ENCODE results near the gene P2RX1. TPM values are rescaled to one million over a fixed set of nuclear protein-coding genes. Genes with fewer than 3 reads are reported as not detected.

P2RX1 gene
- total and polyA plus RNA-seq, 2 of the 4 experiments (the other 2 are of a cell fraction) = not detected

DNA sequence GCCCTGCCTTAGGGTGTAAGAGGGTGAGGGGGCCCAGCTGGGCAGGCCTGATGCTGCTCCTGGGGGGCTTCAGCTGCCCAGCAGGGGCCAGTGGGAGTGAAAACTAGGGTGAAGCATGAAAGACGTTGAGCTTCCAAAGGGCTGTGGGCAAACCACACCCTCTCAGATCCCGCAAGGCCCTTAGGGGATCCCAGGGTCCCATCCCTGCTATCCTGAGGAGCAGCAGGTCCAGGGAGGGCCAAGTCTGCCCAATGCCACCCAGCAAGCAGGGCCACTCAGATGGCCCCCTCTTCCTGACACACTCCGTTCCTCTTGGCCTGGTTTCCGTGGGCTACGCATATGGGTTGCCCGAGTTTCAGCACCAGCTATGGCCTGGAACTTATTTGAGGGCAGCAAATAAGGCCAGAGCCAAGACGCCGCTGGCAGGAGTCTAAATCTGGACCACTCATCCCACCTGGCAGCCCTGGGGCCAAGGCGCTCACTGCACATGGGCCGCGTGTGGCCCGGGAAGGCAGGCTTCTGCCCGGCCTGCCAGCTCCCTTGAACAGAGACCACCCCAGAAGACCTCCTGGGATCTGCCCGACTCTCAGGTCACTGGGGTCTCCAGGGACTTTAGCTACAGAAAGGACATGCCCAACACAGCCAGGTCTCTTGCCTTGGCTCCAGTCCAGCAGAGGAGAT lies 43.8 kb upstream of the P2RX1 start:
- peaks cover 30% of the 10 kb centered on the region for H3K27me3 ChIP-seq (ENCODE audit: control insufficient read depth, insufficient read depth, low read length)
- dilution Hi-C loops (cut with HindIII; ENCODE audit: low sequenced_read_pairs, unreplicated experiment) = no loop called here
- BruUV-seq (replicated peaks) = no TSS peak
- H3K18ac ChIP-seq (ENCODE audit: low read depth, low read length) = no peak overlapping the region; the same call in 1 of the 2 replicates
- H4K8ac ChIP-seq (ENCODE audit: low read depth in 2 of 2, low read length in 2 of 2) = no peak overlapping the region
- peaks cover 10% of the 10 kb centered on the region for H3K9me1 ChIP-seq (ENCODE audit: insufficient read depth, low read length)
- peak overlapping the region; percentile 11; the same call in 1 of the 2 replicates for H2BK20ac ChIP-seq (ENCODE audit: low read depth, low read length)
- no peak overlapping the region for H3K27ac ChIP-seq (ENCODE audit: insufficient read depth, low read length)
- no peak overlapping the region for H2BK5ac ChIP-seq (ENCODE audit: low read depth, low read length, poor library complexity, severe bottlenecking)
- no peak overlapping the region for H2AK9ac ChIP-seq (replicated peaks; ENCODE audit: low read depth, low read length, poor library complexity)
- no peaks in the 10 kb centered on the region; the same call in 1 of the 2 replicates for H4K20me1 ChIP-seq (ENCODE audit: insufficient read depth, low read length)
- H4K5ac ChIP-seq (ENCODE audit: low read depth, low read length) = no peak overlapping the region
- no peak overlapping the region for H3K4me3 ChIP-seq (ENCODE audit: insufficient read depth, low read depth, low read length)
- ATAC-seq (ENCODE audit: low read depth) (no peak), DNase-seq (no peak)
- 0 out of 2 replicates have a peak overlapping the region, but pooled peaks have one; percentile 1 for H3K14ac ChIP-seq (replicated peaks; ENCODE audit: low read depth, low read length)
- H3K4me2 ChIP-seq (ENCODE audit: low read depth, low read length) = no peak overlapping the region
- CTCF ChIA-PET = interaction anchor here (0.6 kb wide), 1 partner anchor 24 kb away, joined by 3 read pairs; no protein-coding TSS in a partner anchor
- in situ Hi-C loops (cut with MboI; ENCODE audit: low sequenced_read_pairs) = no loop called here
- no peak overlapping the region for H3K23ac ChIP-seq (ENCODE audit: low read depth, low read length)
- 96% methylated on average over 9 of the region's 14 CpGs; no CpG with 5 or more reads in 1 of the 2 experiments for WGBS, 2 experiments (ENCODE audit: extremely low coverage in 2 of 2, insufficient read length in 1 of 2)
- peaks cover 17% of the 10 kb centered on the region for H3K4me1 ChIP-seq (ENCODE audit: control insufficient read depth, insufficient read depth, low read length)
- no peaks in the 10 kb centered on the region for H3K9me3 ChIP-seq (ENCODE audit: control insufficient read depth, insufficient read depth, low read length)
- H3K9ac ChIP-seq (ENCODE audit: low read depth, low read length) = no peak overlapping the region
- H2BK15ac ChIP-seq (ENCODE audit: low read depth, low read length) = peak overlapping the region; percentile 41; the same call in 1 of the 3 replicates
- intact Hi-C loops (cut with micrococcal nuclease) = no loop called here
- peak overlapping the region; percentile 35 for H3K4ac ChIP-seq (ENCODE audit: low read depth, low read length)
- peak overlapping the region; percentile 36; the same call in 1 of the 2 replicates for H4K91ac ChIP-seq (ENCODE audit: insufficient read depth, low read depth, low read length)
- POLR2A ChIA-PET (ENCODE audit: unreplicated experiment) = no interaction called here
- no peak overlapping the region for H3K56ac ChIP-seq (ENCODE audit: extremely low read depth, insufficient read depth, low read length)
- no peaks in the 10 kb centered on the region for H3K79me1 ChIP-seq (ENCODE audit: low read depth in 1 of 2, low read length in 2 of 2)
- peak overlapping the region; percentile 29 for H2AK5ac ChIP-seq (ENCODE audit: low read depth, low read length)
- peak overlapping the region; percentile 14; the same call in 1 of the 2 replicates for H2BK120ac ChIP-seq (ENCODE audit: low read depth, low read length)
- no peaks in the 10 kb centered on the region for H3K36me3 ChIP-seq (ENCODE audit: control insufficient read depth, insufficient read depth, low read length)
- no peak overlapping the region for H2AFZ ChIP-seq (replicated peaks; ENCODE audit: low read length, poor library complexity)
- TF ChIP-seq, protein P1, sequence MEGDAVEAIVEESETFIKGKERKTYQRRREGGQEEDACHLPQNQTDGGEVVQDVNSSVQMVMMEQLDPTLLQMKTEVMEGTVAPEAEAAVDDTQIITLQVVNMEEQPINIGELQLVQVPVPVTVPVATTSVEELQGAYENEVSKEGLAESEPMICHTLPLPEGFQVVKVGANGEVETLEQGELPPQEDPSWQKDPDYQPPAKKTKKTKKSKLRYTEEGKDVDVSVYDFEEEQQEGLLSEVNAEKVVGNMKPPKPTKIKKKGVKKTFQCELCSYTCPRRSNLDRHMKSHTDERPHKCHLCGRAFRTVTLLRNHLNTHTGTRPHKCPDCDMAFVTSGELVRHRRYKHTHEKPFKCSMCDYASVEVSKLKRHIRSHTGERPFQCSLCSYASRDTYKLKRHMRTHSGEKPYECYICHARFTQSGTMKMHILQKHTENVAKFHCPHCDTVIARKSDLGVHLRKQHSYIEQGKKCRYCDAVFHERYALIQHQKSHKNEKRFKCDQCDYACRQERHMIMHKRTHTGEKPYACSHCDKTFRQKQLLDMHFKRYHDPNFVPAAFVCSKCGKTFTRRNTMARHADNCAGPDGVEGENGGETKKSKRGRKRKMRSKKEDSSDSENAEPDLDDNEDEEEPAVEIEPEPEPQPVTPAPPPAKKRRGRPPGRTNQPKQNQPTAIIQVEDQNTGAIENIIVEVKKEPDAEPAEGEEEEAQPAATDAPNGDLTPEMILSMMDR (conservative IDR thresholded peaks at IDR 0.05; ENCODE audit: low read depth, low read length) = no peak
- no peak for TF ChIP-seq ELK1 (IDR thresholded peaks at IDR 0.05; ENCODE audit: borderline replicate concordance, low read depth, low read length)
- TF ChIP-seq NFE2L2 (IDR thresholded peaks at IDR 0.05; ENCODE audit: low read depth, low read length) = no peak
- no peak for TF ChIP-seq RAD21 (IDR thresholded peaks at IDR 0.05; ENCODE audit: low read length)
- TF ChIP-seq SMC3 (IDR thresholded peaks at IDR 0.05; ENCODE audit: low read depth, low read length) = no peak
- no peak for TF ChIP-seq MXI1 (IDR thresholded peaks at IDR 0.05; ENCODE audit: borderline replicate concordance, low read depth, low read length)
- no peak for TF ChIP-seq BHLHE40 (IDR thresholded peaks at IDR 0.05; ENCODE audit: low read depth, low read length)
- TF ChIP-seq CEBPB (IDR thresholded peaks at IDR 0.05; ENCODE audit: low read depth, low read length) = no peak
- TF ChIP-seq FOS (IDR thresholded peaks at IDR 0.05; ENCODE audit: low read depth, low read length) = no peak
- TF ChIP-seq MAFK (IDR thresholded peaks at IDR 0.05; ENCODE audit: low read depth, low read length) = no peak
- TF ChIP-seq MAZ (IDR thresholded peaks at IDR 0.05; ENCODE audit: borderline replicate concordance, low read depth, low read length) = no peak
- TF ChIP-seq POLR2A (IDR thresholded peaks at IDR 0.05; ENCODE audit: low read depth, low read length) = no peak
- TF ChIP-seq RCOR1 (IDR thresholded peaks at IDR 0.05; ENCODE audit: insufficient replicate concordance, low read length) = no peak
- TF ChIP-seq, protein P2, sequence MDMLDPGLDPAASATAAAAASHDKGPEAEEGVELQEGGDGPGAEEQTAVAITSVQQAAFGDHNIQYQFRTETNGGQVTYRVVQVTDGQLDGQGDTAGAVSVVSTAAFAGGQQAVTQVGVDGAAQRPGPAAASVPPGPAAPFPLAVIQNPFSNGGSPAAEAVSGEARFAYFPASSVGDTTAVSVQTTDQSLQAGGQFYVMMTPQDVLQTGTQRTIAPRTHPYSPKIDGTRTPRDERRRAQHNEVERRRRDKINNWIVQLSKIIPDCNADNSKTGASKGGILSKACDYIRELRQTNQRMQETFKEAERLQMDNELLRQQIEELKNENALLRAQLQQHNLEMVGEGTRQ (IDR thresholded peaks at IDR 0.05; ENCODE audit: low read depth, low read length) = no peak
- no peak for TF ChIP-seq RFX5 (IDR thresholded peaks at IDR 0.05; ENCODE audit: low read depth, low read length)
